Cardiac muscle cell (in vitro differentiated cells and primary cell): ENCODE results near the gene PRR36. TPM values are rescaled to one million over a fixed set of nuclear protein-coding genes. Genes with fewer than 3 reads are reported as not detected.
"Not testable (repeated sequence)": the region's sequence is repeated elsewhere in the genome, so short reads cannot be mapped to it uniquely, and the experiment has no call there.

ENCODE experiments used
- DNase-seq, 2 donors: peaks; one replicate each; pipeline versions ENCODE4 v3.0.0 to v3.0.0-alpha.2; 2010 to 2017; ENCODE audit warnings: low read depth in 1 of 2, low spot score in 1 of 2
- H3K27ac ChIP-seq: fragments of 200-600 bp; sonication (generic); 2 replicates; pipeline ENCODE4 v1.5.1; 2016
- H3K27me3 ChIP-seq: fragments of 200-600 bp; sonication (generic); 2 replicates; pipeline ENCODE4 v1.6.0; 2016; ENCODE audit warnings: control low read depth
- H3K36me3 ChIP-seq: fragments of 200-600 bp; sonication (generic); 2 replicates; pipeline ENCODE4 v1.5.1; 2016; ENCODE audit warnings: control low read depth
- H3K4me1 ChIP-seq: fragments of 200-600 bp; sonication (generic); 2 replicates; pipeline ENCODE4 v1.8.1; 2017; ENCODE audit warnings: low read depth, mild to moderate bottlenecking, mixed run types
- H3K4me3 ChIP-seq: fragments of 200-600 bp; sonication (generic); 2 replicates; pipeline ENCODE4 v1.5.1; 2016; ENCODE audit warnings: mild to moderate bottlenecking
- H3K9me3 ChIP-seq: fragments of 200-600 bp; sonication (generic); 2 replicates; pipeline ENCODE4 v1.5.1; 2017; ENCODE audit warnings: low read depth, mild to moderate bottlenecking, control low read depth
- polyA plus RNA-seq: library from polyadenylated mRNA; unstranded; fragments of >200 nt; fragmentation: Nextera tagmentation; extraction: Ambion mirVana; gene quantifications from 2 replicates; pipeline ENCODE4 v1.2.1, GENCODE V29; 2016
- total RNA-seq: library from RNA; depleted of rRNA; stranded (reverse); fragments of >200 nt; gene quantifications from 2 replicates; pipeline ENCODE4 v1.2.3, GENCODE V29; 2016
- TF ChIP-seq, protein P1 (sequence below): IDR thresholded peaks from 2 replicates; pipeline ENCODE4 v1.5.1; 2012; ENCODE audit warnings: low read depth, mild to moderate bottlenecking, low read length

Gene PRR36
- total and polyA plus RNA-seq, 2 experiments from 2014 or later: 6.1 to 6.2 TPM

DNA sequence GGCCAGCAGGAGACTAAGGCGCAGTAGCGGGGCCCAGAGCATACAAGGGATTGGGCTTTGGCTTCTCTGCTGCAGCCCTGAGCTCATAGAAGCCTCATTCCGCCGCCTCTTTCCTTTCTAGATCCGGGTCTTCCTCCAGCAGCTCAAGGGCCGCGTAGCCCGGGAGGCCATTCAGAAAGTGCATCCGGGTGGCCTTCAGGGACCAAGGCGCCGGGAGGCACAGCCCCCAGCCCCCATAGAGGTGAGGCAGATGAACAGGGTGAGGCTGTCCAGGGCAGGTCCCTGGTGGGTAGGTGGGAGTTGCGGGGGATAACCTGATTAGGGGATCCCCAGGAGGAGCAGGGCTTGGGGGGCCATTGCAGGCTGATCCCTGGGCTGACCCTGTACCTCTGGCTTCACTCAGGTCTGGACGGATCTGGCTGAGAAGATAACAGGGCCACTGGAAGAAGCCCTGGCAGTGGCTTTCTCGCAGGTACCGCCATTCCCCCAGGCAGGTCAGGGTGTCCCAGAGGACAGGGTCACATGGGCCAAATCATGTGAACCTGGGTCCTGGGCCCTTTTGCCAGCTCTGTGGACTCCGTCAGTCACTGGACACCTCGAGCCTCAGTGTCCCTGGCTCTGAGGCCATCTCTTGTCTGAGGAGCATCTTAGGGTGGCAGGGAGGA lies 47.2 kb upstream of the PRR36 start:
- H3K27me3 ChIP-seq: peaks cover 24% of the 10 kb centered on the region
- H3K27ac ChIP-seq: peak overlapping the region; percentile 40
- H3K4me3 ChIP-seq: peak overlapping the region; percentile 18
- DNase-seq: no peak
- TF ChIP-seq, protein P1, sequence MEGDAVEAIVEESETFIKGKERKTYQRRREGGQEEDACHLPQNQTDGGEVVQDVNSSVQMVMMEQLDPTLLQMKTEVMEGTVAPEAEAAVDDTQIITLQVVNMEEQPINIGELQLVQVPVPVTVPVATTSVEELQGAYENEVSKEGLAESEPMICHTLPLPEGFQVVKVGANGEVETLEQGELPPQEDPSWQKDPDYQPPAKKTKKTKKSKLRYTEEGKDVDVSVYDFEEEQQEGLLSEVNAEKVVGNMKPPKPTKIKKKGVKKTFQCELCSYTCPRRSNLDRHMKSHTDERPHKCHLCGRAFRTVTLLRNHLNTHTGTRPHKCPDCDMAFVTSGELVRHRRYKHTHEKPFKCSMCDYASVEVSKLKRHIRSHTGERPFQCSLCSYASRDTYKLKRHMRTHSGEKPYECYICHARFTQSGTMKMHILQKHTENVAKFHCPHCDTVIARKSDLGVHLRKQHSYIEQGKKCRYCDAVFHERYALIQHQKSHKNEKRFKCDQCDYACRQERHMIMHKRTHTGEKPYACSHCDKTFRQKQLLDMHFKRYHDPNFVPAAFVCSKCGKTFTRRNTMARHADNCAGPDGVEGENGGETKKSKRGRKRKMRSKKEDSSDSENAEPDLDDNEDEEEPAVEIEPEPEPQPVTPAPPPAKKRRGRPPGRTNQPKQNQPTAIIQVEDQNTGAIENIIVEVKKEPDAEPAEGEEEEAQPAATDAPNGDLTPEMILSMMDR: no peak
- no peaks in the 10 kb centered on the region for H3K36me3 ChIP-seq
- H3K4me1 ChIP-seq: peaks cover 8% of the 10 kb centered on the region
- H3K9me3 ChIP-seq: no peaks in the 10 kb centered on the region

GRCh38 chr19:7920519-7921301 lies 46.5 kb upstream of the PRR36 start:
- peaks cover 5% of the 10 kb centered on the region for H3K4me1 ChIP-seq
- H3K27ac ChIP-seq: peak overlapping the region; percentile 73
- peak; percentile 99 to 100 for DNase-seq
- peaks cover 31% of the 10 kb centered on the region for H3K27me3 ChIP-seq
- H3K9me3 ChIP-seq: no peaks in the 10 kb centered on the region
- H3K4me3 ChIP-seq: peak overlapping the region; percentile 49
- TF ChIP-seq, protein P1: no peak
- H3K36me3 ChIP-seq: no peaks in the 10 kb centered on the region

DNA sequence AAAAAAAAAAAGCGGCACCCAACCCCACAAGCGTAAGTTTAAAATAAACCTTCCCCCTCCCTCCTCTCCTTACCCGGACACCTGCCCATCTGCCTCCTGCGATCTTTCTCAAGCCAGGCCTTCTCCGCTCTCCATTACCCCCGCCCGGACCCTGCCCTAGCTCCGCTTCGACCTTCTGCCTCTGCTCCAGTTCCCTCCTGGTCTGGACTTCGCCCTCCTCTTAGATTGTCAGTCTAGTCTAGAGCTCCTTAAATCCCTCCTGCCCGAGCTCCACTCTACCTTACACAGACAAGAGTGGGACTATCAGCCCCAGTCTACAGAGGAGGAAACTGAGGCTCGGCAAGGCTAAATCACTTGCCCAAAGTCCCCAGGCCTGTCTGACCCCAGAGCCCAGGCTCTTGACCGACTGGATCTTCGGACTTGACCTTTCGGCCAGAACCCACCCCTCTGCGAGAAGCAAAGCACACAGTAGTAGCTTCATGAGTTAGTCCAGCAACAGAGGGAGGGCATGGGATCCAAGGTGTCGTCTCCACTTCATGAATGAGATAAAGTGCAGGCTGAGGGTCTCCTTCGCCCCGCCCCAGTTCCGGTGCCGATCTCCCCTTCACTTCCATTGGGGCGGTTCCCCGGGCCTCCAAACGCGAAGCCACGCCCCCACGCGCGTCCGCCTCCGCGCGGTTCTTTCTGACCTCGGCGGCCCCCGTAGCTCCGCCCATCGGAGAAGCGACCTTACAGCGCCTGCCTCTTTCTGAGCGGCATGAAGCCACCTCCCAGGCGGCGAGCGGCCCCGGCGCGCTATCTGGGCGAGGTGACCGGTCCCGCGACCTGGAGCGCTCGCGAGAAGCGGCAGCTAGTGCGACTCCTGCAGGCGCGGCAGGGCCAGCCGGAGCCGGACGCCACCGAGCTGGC lies 45.7 kb upstream of the PRR36 start, which contains the start of gene SNAPC2:
TSS of gene SNAPC2 (plus strand) at position 729 of the 909 bp plus-strand sequence. CDS start at position 758, 29 bp downstream.
- peak within 1 kb of the TSS; percentile 73 for H3K27ac ChIP-seq
- peak; percentile 95 to 97 for DNase-seq
- peaks cover 39% of the 10 kb centered on the region for H3K27me3 ChIP-seq
- TF ChIP-seq, protein P1: no peak
- peaks cover 5% of the 10 kb centered on the region for H3K4me1 ChIP-seq
- no peaks in the 10 kb centered on the region for H3K36me3 ChIP-seq
- H3K4me3 ChIP-seq: peak within 1 kb of the TSS; percentile 49
- H3K9me3 ChIP-seq: no peaks in the 10 kb centered on the region

DNA sequence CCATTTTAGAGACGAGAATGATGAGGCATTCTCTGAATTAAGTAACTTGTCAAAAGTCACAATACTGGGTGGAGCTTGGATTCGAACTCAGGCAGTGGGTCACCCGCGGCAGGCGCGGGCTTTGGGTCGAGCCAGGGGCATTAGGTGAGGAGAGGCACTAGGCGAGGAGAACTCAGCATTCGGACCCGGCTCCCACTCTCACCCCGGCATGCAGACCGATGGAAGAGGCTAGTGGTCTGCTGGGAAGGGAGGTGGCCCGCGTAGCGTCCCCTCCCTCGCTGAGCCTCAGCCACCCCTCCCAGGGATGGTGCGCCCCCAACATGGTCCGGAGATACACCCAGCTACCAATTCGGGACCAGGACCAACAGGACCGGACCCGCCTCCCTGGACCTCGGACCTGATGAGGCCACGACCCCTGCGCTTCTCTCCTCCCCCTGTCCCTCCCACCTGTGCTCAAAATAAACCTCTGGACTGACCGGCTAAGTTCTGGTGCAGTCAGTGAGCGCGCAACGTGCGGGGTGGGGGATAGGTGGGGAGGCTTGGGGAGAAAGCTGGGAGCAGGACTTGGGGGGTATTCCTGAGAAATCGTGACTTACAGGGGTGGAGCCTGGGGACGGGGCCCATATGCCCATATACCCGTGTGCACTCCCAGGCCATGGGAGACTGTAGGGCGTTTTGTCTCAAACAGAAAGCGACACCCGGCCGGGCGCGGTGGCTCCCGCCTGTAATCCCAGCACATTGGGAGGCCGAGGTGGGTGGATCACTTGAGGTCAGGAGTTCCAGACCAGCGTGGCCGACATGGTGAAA lies 44.6 kb upstream of the PRR36 start:
- peaks cover 5% of the 10 kb centered on the region for H3K4me1 ChIP-seq
- no peak for DNase-seq
- H3K27ac ChIP-seq: no peak overlapping the region
- H3K36me3 ChIP-seq: no peaks in the 10 kb centered on the region
- H3K9me3 ChIP-seq: no peaks in the 10 kb centered on the region
- H3K27me3 ChIP-seq: peaks cover 50% of the 10 kb centered on the region
- H3K4me3 ChIP-seq: no peak overlapping the region
- TF ChIP-seq, protein P1: no peak

DNA sequence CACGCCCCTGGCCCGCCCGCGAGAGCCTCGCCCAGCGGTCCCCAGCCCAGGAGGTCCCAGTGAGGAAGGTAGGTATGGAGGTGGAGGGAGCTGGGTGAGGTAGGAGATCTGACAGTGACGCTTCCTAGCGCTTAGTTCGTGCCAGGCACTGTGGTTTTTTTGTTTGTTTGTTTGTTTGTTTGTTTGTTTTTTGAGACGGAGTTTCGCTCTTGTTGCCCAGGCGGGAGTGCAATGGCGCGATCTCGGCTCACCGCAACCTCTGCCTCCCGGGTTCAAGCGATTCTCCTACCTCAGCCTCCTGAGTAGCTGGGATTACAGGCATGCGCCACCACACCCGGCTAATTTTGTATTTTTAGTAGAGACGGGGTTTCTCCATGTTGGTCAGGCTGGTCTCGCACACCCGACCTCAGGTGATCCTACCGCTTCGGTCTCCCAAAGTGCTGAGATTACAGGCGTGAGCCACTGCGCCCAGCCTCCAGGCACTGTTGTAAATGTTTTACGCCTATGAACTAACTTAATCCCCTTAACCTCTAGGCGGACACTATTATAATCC lies 43.9 kb upstream of the PRR36 start:
- not testable (repeated sequence) for H3K27ac ChIP-seq, H3K9me3 ChIP-seq, H3K36me3 ChIP-seq, DNase-seq, H3K4me1 ChIP-seq
- Histone ChIP-seq H3K27me3 (peaks cover 51% of the 10 kb centered on the region), H3K4me3 (peak overlapping the region; percentile 29)
